A549 (cell line): ENCODE measurements around the gene ELMO2. TPM values are rescaled to one million over a fixed set of nuclear protein-coding genes. Genes with fewer than 3 reads are reported as not detected.
A peak's percentile ranks its signal among the peaks of the same experiment; 100 is the strongest.

Source experiments
- ATAC-seq, 2 experiments: fragments of 200-7000 bp in 1 of 2; fragments of >200 bp in 1 of 2; cut with Nextera tagmentation in 1 of 2; cut with Tn5 transposase in 1 of 2; 3 replicates each; pipeline versions ENCODE4 v1.8.0 to v1.9.1; 2018 to 2020; ENCODE audit warnings: mild to moderate bottlenecking in 1 of 2, moderate library complexity in 1 of 2
- CTCF ChIA-PET: fragments of 300-600 bp; sonication (Branson Sonifier 250); formaldehyde crosslinking; extraction: SDS; loops from one replicate; lab custom pipeline; 2021; ENCODE audit warnings: antibody characterized with exemption, inconsistent platforms; lab: Yijun Ruan, JAX
- POLR2A ChIA-PET: fragments of 350-600 bp; formaldehyde crosslinking; extraction: SDS; loops from one replicate; lab custom pipeline; 2021; ENCODE audit warnings: antibody characterized with exemption, inconsistent platforms; lab: Yijun Ruan, JAX
- DNase-seq, 2 experiments: peaks; one replicate each; pipeline versions ENCODE4 v3.0.0 to v3.0.0-alpha.2; 2011 to 2016; ENCODE audit warnings: low read depth in 1 of 2, low spot score in 1 of 2
- FAIRE-seq: peaks from 2 replicates; lab custom pipeline; 2011; peaks lifted over from hg19 to GRCh38; lab: Jason Lieb, UNC
- H3K27ac ChIP-seq, 2 experiments: fragments of >200 bp; sonication (Bioruptor Twin); formaldehyde crosslinking; 3 replicates each; pipeline ENCODE4 v1.5.1; 2016 to 2017
- H3K4me1 ChIP-seq: fragments of >200 bp; sonication (Bioruptor Twin); formaldehyde crosslinking; 3 replicates; pipeline ENCODE4 v1.6.1; 2016
- H3K4me2 ChIP-seq: fragments of >200 bp; sonication (Bioruptor Twin); formaldehyde crosslinking; 3 replicates; pipeline ENCODE4 v1.6.1; 2016
- H3K4me3 ChIP-seq: fragments of >200 bp; sonication (Bioruptor Twin); formaldehyde crosslinking; 3 replicates; pipeline ENCODE4 v1.5.1; 2016
- H3K9me3 ChIP-seq: fragments of >200 bp; sonication (Bioruptor Twin); formaldehyde crosslinking; 3 replicates; pipeline ENCODE4 v1.6.1; 2016
- CBX2 ChIP-seq: fragments of 200-600 bp; sonication (generic); IDR thresholded peaks from 2 replicates; pipeline ENCODE4 v1.6.1; 2016; ENCODE audit warnings: low read depth, mild to moderate bottlenecking, borderline replicate concordance
- CEBPB ChIP-seq, 2 experiments: fragments of >200 bp in 1 of 2; sonication (Bioruptor Twin) in 1 of 2; formaldehyde crosslinking in 1 of 2; IDR thresholded peaks; 2 replicates each; pipeline ENCODE4 v1.6.1; 2012 to 2016
- FOSB ChIP-seq: fragments of 250-450 bp; sonication (Bioruptor Pico); IDR thresholded peaks from 2 replicates; pipeline ENCODE4 v1.5.0; 2020; ENCODE audit warnings: mild to moderate bottlenecking, moderate library complexity
- HOXB13 ChIP-seq: fragments of 250-450 bp; sonication (Bioruptor Pico); IDR thresholded peaks from 2 replicates; pipeline ENCODE4 v1.5.0; 2020; ENCODE audit warnings: low read depth, mild to moderate bottlenecking, moderate library complexity
- HOXB5 ChIP-seq: fragments of 250-450 bp; sonication (Bioruptor Pico); IDR thresholded peaks from 2 replicates; pipeline ENCODE4 v1.5.0; 2020; ENCODE audit warnings: mild to moderate bottlenecking, moderate library complexity
- JUN ChIP-seq, 2 experiments: fragments of >200 bp; sonication (Bioruptor Twin); formaldehyde crosslinking; IDR thresholded peaks; 2 replicates in 1 of 2; 3 replicates in 1 of 2; pipeline ENCODE4 v1.6.1; 2016 to 2017
- KDM5A ChIP-seq: fragments of 200-600 bp; sonication (generic); IDR thresholded peaks from 2 replicates; pipeline ENCODE4 v1.6.1; 2016; ENCODE audit warnings: antibody characterized with exemption, mild to moderate bottlenecking
- MAZ ChIP-seq: fragments of 150-350 bp; IDR thresholded peaks from 2 replicates; pipeline ENCODE4 v1.6.1; 2014; ENCODE audit warnings: antibody characterized with exemption, low read depth, low read length, borderline replicate concordance
- NPAS2 ChIP-seq: fragments of 250-450 bp; sonication (Bioruptor Pico); IDR thresholded peaks from 2 replicates; pipeline ENCODE4 v1.8.0; 2022; ENCODE audit warnings: mild to moderate bottlenecking, moderate library complexity, borderline replicate concordance
- PHF8 ChIP-seq: fragments of 200-600 bp; sonication (generic); IDR thresholded peaks from 2 replicates; pipeline ENCODE4 v1.6.1; 2016; ENCODE audit warnings: low read depth, mild to moderate bottlenecking, antibody characterized with exemption, moderate library complexity, borderline replicate concordance
- POLR2A ChIP-seq: IDR thresholded peaks from 2 replicates; pipeline ENCODE4 v1.6.1; 2012; ENCODE audit warnings: mild to moderate bottlenecking, low read length
- RFX5 ChIP-seq: fragments of 450-650 bp; IDR thresholded peaks from 2 replicates; pipeline ENCODE4 v1.7.1; 2014; ENCODE audit warnings: antibody characterized with exemption, mild to moderate bottlenecking, moderate library complexity
- TP53 ChIP-seq: fragments of 250-450 bp; sonication (Bioruptor Pico); IDR thresholded peaks from 2 replicates; pipeline ENCODE4 v1.5.0; 2021; ENCODE audit warnings: mild to moderate bottlenecking, moderate library complexity
- ZSCAN20 ChIP-seq: fragments of 250-450 bp; sonication (Bioruptor Pico); IDR thresholded peaks from 2 replicates; pipeline ENCODE4 v1.8.0; 2022; ENCODE audit warnings: mild to moderate bottlenecking, moderate library complexity
- WGBS: methylation state at CpG from one replicate; pipeline ENCODE4 v1.1.6; 2017; ENCODE audit errors: missing lambda C conversion rate; 5-methylcytosine and 5-hydroxymethylcytosine counted together
- polyA plus RNA-seq, 4 experiments: library from polyadenylated mRNA; depleted of rRNA in 3 of 4; stranded (reverse); fragments of >200 nt; fragmentation: RNase III in 1 of 4; extraction: RNeasy Plus Mini Kit Qiagen cat#74134 plus additional on column Dnase treatment in 1 of 4; gene quantifications; 2 replicates in 3 of 4; 3 replicates in 1 of 4; pipeline ENCODE4 v1.2.3, GENCODE V29; 2011 to 2017
- TF ChIP-seq, protein P1 (sequence below): fragments of 250-450 bp; sonication (Bioruptor Pico); IDR thresholded peaks from 2 replicates; pipeline ENCODE4 v1.5.0; 2020; ENCODE audit warnings: low read depth, mild to moderate bottlenecking, moderate library complexity
- TF ChIP-seq, protein P2 (sequence below): fragments of 200-600 bp; sonication (generic); IDR thresholded peaks from 2 replicates; pipeline ENCODE4 v1.6.1; 2016; ENCODE audit warnings: antibody characterized with exemption, mild to moderate bottlenecking, moderate library complexity
- TF ChIP-seq, protein P3 (sequence below): IDR thresholded peaks from 2 replicates; pipeline ENCODE4 v1.6.1; 2012
- TF ChIP-seq, protein P4 (sequence below): fragments of 250-450 bp; sonication (Bioruptor Pico); IDR thresholded peaks from 2 replicates; pipeline ENCODE4 v1.5.0; 2021; ENCODE audit warnings: mild to moderate bottlenecking, moderate library complexity, borderline replicate concordance
- TF ChIP-seq, protein P5 (sequence below): fragments of 150-350 bp; IDR thresholded peaks from 2 replicates; pipeline ENCODE4 v1.6.1; 2014; ENCODE audit warnings: low read depth, mild to moderate bottlenecking, low read length
- TF ChIP-seq, protein P6 (sequence below): fragments of 450-650 bp; IDR thresholded peaks from 2 replicates; pipeline ENCODE4 v1.6.1; 2014; ENCODE audit warnings: antibody characterized with exemption
- TF ChIP-seq, protein P7 (sequence below): fragments of >200 bp; sonication (Bioruptor Twin); formaldehyde crosslinking; IDR thresholded peaks from 3 replicates; pipeline ENCODE4 v1.6.1; 2016

Gene ELMO2
- polyA plus RNA-seq, 2 of the 4 experiments (the other 2 are of a cell fraction), result 23.4 to 25.1 TPM

DNA sequence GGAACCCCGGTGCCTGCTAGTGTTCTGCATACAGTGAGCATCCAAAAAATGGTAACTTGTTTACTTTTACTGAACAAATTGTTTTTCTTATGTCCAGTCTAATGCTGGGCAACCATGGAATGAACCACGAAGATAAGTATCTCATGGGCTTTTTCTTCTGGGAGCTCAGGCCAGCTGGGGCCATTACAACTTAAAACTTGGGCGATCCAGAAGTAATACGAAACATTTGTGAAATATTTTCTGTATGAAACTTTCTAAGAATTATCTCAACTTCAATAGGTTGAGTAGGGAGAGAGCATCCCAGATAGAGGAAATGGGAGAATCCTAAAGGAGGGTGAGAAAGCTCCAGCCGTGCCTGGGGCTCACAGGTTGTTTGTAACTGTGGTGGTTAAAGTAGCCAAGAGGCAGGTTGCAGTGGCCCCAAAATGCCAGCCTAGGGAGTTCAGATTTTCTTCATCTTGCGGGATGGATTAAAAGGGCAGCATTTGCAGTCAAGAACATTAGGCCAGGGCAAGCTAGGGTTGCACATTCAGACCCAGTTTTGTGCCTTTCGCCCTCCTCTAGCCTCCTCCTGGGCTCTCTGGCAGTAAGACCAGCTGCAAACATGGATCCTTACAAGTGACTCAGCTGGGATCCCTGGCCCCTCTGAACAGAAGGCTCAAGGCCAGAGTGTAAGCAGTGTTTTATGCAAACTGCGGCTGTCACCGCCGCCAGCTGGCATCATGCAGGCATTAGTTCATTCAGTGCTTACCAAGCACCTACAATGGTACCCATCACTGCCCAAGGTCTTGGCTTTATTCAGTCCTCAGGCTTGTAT is 41.5 kb downstream of the ELMO2 start:
- WGBS, result 76% methylated on average over 10 of the region's 10 CpGs
- no peak for FAIRE-seq
- POLR2A ChIA-PET, result interaction anchor here (0.6 to 1.8 kb wide), 13 partner anchors 8 to 1002 kb away, joined by 3 to 13 read pairs (median 3); partner anchors contain the start of genes ELMO2 and SYS1

DNA sequence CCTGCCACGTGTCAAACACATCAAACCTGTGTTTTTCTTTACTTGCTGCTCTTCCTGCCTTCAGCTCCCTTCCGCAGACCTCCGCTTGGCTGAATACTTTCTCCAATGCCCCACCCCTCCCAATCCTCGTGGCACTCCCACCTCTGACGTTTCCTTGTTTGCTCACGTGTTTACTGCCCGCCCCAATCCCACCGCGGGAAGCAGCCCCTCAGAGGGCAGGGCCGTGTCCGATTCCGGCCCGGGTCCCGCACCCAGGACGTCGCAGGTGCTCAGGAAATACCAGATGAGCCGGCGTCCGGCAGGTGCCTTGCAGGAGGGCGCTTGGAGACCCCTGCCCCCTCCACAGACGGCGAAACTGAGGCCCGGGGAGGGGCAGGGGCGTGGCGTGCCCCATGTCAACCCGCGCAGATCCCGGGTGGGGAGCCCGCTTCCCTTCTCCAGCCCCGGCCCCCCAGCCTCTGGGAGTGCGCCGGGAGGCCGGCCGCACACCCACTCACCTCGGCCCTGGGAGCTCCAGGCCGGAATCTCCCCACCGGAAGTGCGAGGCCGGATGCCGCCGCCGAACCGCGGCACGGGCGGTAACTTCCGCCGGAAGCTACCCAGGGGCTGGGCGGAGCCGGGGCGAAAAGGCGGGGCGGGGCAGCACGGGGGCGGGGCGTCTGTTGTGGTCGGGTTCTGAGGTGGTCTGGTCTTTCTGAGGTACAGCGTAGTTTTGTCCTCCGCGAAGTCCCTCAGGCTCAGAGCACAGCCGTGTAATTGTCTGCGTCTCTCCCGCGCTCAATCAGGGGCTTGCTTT is 42.3 kb downstream of the ELMO2 start:
- Histone ChIP-seq H3K4me1 (peaks cover 14% of the 10 kb centered on the region; the same call in 2 of the 3 replicates), H3K9me3 (no peaks in the 10 kb centered on the region), H3K27ac (peak overlapping the region; percentile 99), H3K4me3 (peak overlapping the region; percentile 99), H3K4me2 (peak overlapping the region; percentile 99)
- ATAC-seq (peak; percentile 96 to 97), FAIRE-seq (no peak), DNase-seq (peak; percentile 86 to 88)
- CTCF ChIA-PET, result interaction anchor here (0.7 to 4.5 kb wide), 6 partner anchors 12 to 231 kb away, joined by 3 to 19 read pairs (median 4); no protein-coding TSS in a partner anchor
- POLR2A ChIA-PET, result interaction anchor here (0.6 to 1.8 kb wide), 16 partner anchors 8 to 1001 kb away, joined by 3 to 13 read pairs (median 3); partner anchors contain the start of genes ELMO2, SYS1 and ZSWIM1
- 3% methylated on average over 17 of the region's 64 CpGs for WGBS
- peak; percentile 64; the same call in 1 of the 2 replicates for TF ChIP-seq HOXB5 (CRISPR knock-in tag)
- no peak for TF ChIP-seq NPAS2 (CRISPR knock-in tag)
- no peak for TF ChIP-seq CBX2
- TF ChIP-seq, protein P1, sequence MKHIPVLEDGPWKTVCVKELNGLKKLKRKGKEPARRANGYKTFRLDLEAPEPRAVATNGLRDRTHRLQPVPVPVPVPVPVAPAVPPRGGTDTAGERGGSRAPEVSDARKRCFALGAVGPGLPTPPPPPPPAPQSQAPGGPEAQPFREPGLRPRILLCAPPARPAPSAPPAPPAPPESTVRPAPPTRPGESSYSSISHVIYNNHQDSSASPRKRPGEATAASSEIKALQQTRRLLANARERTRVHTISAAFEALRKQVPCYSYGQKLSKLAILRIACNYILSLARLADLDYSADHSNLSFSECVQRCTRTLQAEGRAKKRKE (CRISPR knock-in tag), result no peak
- TF ChIP-seq FOSB, result peak; percentile 74; the same call in 1 of the 2 replicates
- TF ChIP-seq HOXB13 (CRISPR knock-in tag), result 0 out of 2 replicates have a peak, but pooled peaks have one; percentile 41
- TF ChIP-seq, protein P2, sequence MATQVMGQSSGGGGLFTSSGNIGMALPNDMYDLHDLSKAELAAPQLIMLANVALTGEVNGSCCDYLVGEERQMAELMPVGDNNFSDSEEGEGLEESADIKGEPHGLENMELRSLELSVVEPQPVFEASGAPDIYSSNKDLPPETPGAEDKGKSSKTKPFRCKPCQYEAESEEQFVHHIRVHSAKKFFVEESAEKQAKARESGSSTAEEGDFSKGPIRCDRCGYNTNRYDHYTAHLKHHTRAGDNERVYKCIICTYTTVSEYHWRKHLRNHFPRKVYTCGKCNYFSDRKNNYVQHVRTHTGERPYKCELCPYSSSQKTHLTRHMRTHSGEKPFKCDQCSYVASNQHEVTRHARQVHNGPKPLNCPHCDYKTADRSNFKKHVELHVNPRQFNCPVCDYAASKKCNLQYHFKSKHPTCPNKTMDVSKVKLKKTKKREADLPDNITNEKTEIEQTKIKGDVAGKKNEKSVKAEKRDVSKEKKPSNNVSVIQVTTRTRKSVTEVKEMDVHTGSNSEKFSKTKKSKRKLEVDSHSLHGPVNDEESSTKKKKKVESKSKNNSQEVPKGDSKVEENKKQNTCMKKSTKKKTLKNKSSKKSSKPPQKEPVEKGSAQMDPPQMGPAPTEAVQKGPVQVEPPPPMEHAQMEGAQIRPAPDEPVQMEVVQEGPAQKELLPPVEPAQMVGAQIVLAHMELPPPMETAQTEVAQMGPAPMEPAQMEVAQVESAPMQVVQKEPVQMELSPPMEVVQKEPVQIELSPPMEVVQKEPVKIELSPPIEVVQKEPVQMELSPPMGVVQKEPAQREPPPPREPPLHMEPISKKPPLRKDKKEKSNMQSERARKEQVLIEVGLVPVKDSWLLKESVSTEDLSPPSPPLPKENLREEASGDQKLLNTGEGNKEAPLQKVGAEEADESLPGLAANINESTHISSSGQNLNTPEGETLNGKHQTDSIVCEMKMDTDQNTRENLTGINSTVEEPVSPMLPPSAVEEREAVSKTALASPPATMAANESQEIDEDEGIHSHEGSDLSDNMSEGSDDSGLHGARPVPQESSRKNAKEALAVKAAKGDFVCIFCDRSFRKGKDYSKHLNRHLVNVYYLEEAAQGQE, result peak; percentile 38; the same call in 1 of the 2 replicates
- TF ChIP-seq, protein P3, sequence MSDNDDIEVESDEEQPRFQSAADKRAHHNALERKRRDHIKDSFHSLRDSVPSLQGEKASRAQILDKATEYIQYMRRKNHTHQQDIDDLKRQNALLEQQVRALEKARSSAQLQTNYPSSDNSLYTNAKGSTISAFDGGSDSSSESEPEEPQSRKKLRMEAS, result peak; percentile 70
- TF ChIP-seq, protein P4, sequence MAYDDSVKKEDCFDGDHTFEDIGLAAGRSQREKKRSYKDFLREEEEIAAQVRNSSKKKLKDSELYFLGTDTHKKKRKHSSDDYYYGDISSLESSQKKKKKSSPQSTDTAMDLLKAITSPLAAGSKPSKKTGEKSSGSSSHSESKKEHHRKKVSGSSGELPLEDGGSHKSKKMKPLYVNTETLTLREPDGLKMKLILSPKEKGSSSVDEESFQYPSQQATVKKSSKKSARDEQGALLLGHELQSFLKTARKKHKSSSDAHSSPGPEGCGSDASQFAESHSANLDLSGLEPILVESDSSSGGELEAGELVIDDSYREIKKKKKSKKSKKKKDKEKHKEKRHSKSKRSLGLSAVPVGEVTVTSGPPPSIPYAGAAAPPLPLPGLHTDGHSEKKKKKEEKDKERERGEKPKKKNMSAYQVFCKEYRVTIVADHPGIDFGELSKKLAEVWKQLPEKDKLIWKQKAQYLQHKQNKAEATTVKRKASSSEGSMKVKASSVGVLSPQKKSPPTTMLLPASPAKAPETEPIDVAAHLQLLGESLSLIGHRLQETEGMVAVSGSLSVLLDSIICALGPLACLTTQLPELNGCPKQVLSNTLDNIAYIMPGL (CRISPR knock-in tag), result peak; percentile 29; the same call in 1 of the 2 replicates
- TF ChIP-seq PHF8, result peak; percentile 100
- TF ChIP-seq JUN (IDR thresholded peaks at IDR 0.05), result peak; percentile 86 to 92
- TF ChIP-seq TP53 (CRISPR knock-in tag), result peak; percentile 80; the same call in 1 of the 2 replicates
- 0 out of 2 replicates have a peak, but pooled peaks have one; percentile 16 for TF ChIP-seq KDM5A
- no peak for TF ChIP-seq ZSCAN20 (CRISPR knock-in tag)
- 0 out of 2 replicates have a peak, but pooled peaks have one; percentile 26 for TF ChIP-seq MAZ
- no peak for TF ChIP-seq CEBPB (IDR thresholded peaks at IDR 0.05)
- TF ChIP-seq, protein P5, sequence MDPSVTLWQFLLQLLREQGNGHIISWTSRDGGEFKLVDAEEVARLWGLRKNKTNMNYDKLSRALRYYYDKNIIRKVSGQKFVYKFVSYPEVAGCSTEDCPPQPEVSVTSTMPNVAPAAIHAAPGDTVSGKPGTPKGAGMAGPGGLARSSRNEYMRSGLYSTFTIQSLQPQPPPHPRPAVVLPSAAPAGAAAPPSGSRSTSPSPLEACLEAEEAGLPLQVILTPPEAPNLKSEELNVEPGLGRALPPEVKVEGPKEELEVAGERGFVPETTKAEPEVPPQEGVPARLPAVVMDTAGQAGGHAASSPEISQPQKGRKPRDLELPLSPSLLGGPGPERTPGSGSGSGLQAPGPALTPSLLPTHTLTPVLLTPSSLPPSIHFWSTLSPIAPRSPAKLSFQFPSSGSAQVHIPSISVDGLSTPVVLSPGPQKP, result no peak
- TF ChIP-seq, protein P6, sequence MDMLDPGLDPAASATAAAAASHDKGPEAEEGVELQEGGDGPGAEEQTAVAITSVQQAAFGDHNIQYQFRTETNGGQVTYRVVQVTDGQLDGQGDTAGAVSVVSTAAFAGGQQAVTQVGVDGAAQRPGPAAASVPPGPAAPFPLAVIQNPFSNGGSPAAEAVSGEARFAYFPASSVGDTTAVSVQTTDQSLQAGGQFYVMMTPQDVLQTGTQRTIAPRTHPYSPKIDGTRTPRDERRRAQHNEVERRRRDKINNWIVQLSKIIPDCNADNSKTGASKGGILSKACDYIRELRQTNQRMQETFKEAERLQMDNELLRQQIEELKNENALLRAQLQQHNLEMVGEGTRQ, result peak; percentile 83
- TF ChIP-seq POLR2A, result peak; percentile 70

More for the DNA sequence above, 41.5 kb downstream of the ELMO2 start:
- ATAC-seq, result no peak
- Histone ChIP-seq H3K4me3 (peak overlapping the region; percentile 99), H3K4me2 (peak overlapping the region; percentile 99), H3K9me3 (no peaks in the 10 kb centered on the region)
- CTCF ChIA-PET, result interaction anchor here (1.1 to 4.5 kb wide), 7 partner anchors 9 to 232 kb away, joined by 3 to 19 read pairs (median 4); no protein-coding TSS in a partner anchor
- no peak for DNase-seq
- TF ChIP-seq RFX5, result no peak
- TF ChIP-seq, protein P7, sequence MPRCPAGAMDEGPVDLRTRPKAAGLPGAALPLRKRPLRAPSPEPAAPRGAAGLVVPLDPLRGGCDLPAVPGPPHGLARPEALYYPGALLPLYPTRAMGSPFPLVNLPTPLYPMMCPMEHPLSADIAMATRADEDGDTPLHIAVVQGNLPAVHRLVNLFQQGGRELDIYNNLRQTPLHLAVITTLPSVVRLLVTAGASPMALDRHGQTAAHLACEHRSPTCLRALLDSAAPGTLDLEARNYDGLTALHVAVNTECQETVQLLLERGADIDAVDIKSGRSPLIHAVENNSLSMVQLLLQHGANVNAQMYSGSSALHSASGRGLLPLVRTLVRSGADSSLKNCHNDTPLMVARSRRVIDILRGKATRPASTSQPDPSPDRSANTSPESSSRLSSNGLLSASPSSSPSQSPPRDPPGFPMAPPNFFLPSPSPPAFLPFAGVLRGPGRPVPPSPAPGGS, result 0 out of 3 replicates have a peak, but pooled peaks have one; percentile 13
- TF ChIP-seq, all 56 proteins: peak for 1
- H3K4me1 ChIP-seq, result peaks cover 14% of the 10 kb centered on the region; the same call in 2 of the 3 replicates
- H3K27ac ChIP-seq, result peak overlapping the region; percentile 99
